GM23248 (cell line): ENCODE data around the gene RIMS3. TPM values are rescaled to one million over a fixed set of nuclear protein-coding genes. Genes with fewer than 3 reads are reported as not detected.
"Not testable (repeated sequence)": the region's sequence is repeated elsewhere in the genome, so short reads cannot be mapped to it uniquely, and the experiment has no call there.

Experiments
- DNase-seq: peaks from one replicate; pipeline ENCODE4 v3.0.0-alpha.2; 2015
- H2AFZ ChIP-seq: fragments of 200-600 bp; sonication (generic); 2 replicates; pipeline ENCODE4 v1.6.1; 2016; ENCODE audit warnings: antibody characterized with exemption
- H3F3A ChIP-seq: fragments of 200-600 bp; sonication (generic); 2 replicates; pipeline ENCODE4 v1.6.1; 2016; ENCODE audit warnings: mild to moderate bottlenecking, antibody characterized with exemption, mixed run types; ENCODE audit not compliant: insufficient read depth
- H3K27ac ChIP-seq: fragments of 200-600 bp; sonication (generic); 2 replicates; pipeline ENCODE4 v1.5.1; 2016; ENCODE audit warnings: mild to moderate bottlenecking
- H3K27me3 ChIP-seq: fragments of 200-600 bp; sonication (generic); replicated peaks from 2 replicates; pipeline ENCODE4 v1.6.1; 2016; ENCODE audit warnings: mild to moderate bottlenecking; ENCODE audit not compliant: insufficient read depth
- H3K36me3 ChIP-seq: fragments of 200-600 bp; sonication (generic); 2 replicates; pipeline ENCODE4 v1.6.1; 2016; ENCODE audit warnings: low read depth, mild to moderate bottlenecking
- H3K4me1 ChIP-seq: fragments of 200-600 bp; sonication (generic); 2 replicates; pipeline ENCODE4 v1.6.1; 2016; ENCODE audit warnings: mild to moderate bottlenecking; ENCODE audit not compliant: insufficient read depth
- H3K4me2 ChIP-seq: fragments of 200-600 bp; sonication (generic); one replicate; pipeline ENCODE4 v1.6.1; 2016; ENCODE audit warnings: mild to moderate bottlenecking; ENCODE audit not compliant: unreplicated experiment
- H3K4me3 ChIP-seq: fragments of 200-600 bp; sonication (generic); 2 replicates; pipeline ENCODE4 v1.5.1; 2016; ENCODE audit warnings: mild to moderate bottlenecking
- H3K79me2 ChIP-seq: fragments of 200-600 bp; sonication (generic); 2 replicates; pipeline ENCODE4 v1.6.1; 2016; ENCODE audit warnings: mild to moderate bottlenecking; ENCODE audit not compliant: insufficient read depth
- H3K9ac ChIP-seq: fragments of 200-600 bp; sonication (generic); 2 replicates; pipeline ENCODE4 v1.6.1; 2016; ENCODE audit warnings: mild to moderate bottlenecking
- H3K9me2 ChIP-seq: fragments of 200-600 bp; sonication (generic); 2 replicates; pipeline ENCODE4 v1.6.1; 2016; ENCODE audit warnings: mixed run types, mild to moderate bottlenecking, moderate library complexity; ENCODE audit not compliant: insufficient read depth
- H3K9me3 ChIP-seq: fragments of 200-600 bp; sonication (generic); one replicate; pipeline ENCODE4 v1.6.1; 2017; ENCODE audit warnings: low read depth
- H4K20me1 ChIP-seq: fragments of 200-600 bp; sonication (generic); 2 replicates; pipeline ENCODE4 v1.6.0; 2016; ENCODE audit not compliant: insufficient read depth
- EZH2 ChIP-seq: fragments of 200-600 bp; sonication (generic); IDR thresholded peaks from 2 replicates; pipeline ENCODE4 v1.6.1; 2018; ENCODE audit warnings: antibody characterized with exemption, mild to moderate bottlenecking; ENCODE audit not compliant: insufficient read depth, poor library complexity, severe bottlenecking
- EZH2phosphoT487 ChIP-seq: fragments of 200-600 bp; sonication (generic); IDR thresholded peaks from 2 replicates; pipeline ENCODE4 v1.6.1; 2018; ENCODE audit warnings: antibody characterized with exemption, moderate library complexity, mild to moderate bottlenecking, low read depth; ENCODE audit not compliant: insufficient read depth
- WGBS, 2 experiments: methylation state at CpG; one replicate each; pipeline ENCODE4 v1.1.6; 2015 to 2017; ENCODE audit warnings: low lambda C conversion rate in 2 of 2, low coverage in 1 of 2; ENCODE audit errors: missing lambda C conversion rate in 2 of 2; 5-methylcytosine and 5-hydroxymethylcytosine counted together
- in situ Hi-C: fragments of 300-500 bp; cut with MboI; formaldehyde crosslinking; loops from 2 replicates; pipeline ENCODE4 v1.15.0; 2020
- polyA plus RNA-seq: library from polyadenylated mRNA; unstranded; fragments of >200 nt; fragmentation: Nextera tagmentation; extraction: Ambion mirVana; gene quantifications from 2 replicates; pipeline ENCODE4 v1.2.1, GENCODE V29; 2016
- total RNA-seq: library from RNA; depleted of rRNA; stranded (reverse); fragments of >200 nt; shearing (Covaris generic); gene quantifications from 2 replicates; pipeline ENCODE4 v1.2.3, GENCODE V29; 2014

Gene RIMS3
- total and polyA plus RNA-seq, 2 experiments from 2014 or later: 0.18 TPM; not detected in 1

DNA sequence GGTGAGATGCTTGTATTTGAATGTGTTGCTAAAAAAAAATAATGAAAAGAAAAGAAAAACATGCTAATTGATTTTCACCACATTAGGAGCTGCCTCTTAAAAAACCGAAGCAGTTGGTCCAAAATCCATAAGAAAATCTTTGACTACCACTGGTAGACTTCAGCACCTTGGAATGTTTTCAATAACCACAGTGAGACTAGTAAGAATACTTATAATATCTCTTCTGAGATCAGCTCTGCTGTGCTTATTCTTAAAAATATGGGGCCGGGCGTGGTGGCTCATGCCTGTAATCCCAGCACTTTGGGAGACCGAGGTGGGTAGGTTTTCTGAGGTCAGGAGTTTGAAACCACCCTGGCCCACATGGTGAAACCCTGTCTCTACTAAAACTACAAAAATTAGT is 41.1 kb upstream of the RIMS3 start:
- peaks cover 22% of the 10 kb centered on the region for H3F3A ChIP-seq
- no peak overlapping the region for H3K9ac ChIP-seq
- no peaks in the 10 kb centered on the region for H4K20me1 ChIP-seq
- 95 to 96% methylated on average over 4 of the region's 4 CpGs for WGBS, 2 experiments
- no peaks in the 10 kb centered on the region for H3K36me3 ChIP-seq
- no peak for DNase-seq
- no peaks in the 10 kb centered on the region for H3K27me3 ChIP-seq
- H3K4me2 ChIP-seq: no peak overlapping the region
- H3K79me2 ChIP-seq: peaks cover 96% of the 10 kb centered on the region
- in situ Hi-C loops: no loop called here
- no peak overlapping the region for H3K27ac ChIP-seq
- no peaks in the 10 kb centered on the region for H3K9me3 ChIP-seq
- H2AFZ ChIP-seq: no peak overlapping the region
- H3K9me2 ChIP-seq: no peaks in the 10 kb centered on the region
- no peak for TF ChIP-seq EZH2
- no peak for TF ChIP-seq EZH2phosphoT487
- H3K4me1 ChIP-seq: peaks cover 28% of the 10 kb centered on the region
- H3K4me3 ChIP-seq: no peak overlapping the region

DNA sequence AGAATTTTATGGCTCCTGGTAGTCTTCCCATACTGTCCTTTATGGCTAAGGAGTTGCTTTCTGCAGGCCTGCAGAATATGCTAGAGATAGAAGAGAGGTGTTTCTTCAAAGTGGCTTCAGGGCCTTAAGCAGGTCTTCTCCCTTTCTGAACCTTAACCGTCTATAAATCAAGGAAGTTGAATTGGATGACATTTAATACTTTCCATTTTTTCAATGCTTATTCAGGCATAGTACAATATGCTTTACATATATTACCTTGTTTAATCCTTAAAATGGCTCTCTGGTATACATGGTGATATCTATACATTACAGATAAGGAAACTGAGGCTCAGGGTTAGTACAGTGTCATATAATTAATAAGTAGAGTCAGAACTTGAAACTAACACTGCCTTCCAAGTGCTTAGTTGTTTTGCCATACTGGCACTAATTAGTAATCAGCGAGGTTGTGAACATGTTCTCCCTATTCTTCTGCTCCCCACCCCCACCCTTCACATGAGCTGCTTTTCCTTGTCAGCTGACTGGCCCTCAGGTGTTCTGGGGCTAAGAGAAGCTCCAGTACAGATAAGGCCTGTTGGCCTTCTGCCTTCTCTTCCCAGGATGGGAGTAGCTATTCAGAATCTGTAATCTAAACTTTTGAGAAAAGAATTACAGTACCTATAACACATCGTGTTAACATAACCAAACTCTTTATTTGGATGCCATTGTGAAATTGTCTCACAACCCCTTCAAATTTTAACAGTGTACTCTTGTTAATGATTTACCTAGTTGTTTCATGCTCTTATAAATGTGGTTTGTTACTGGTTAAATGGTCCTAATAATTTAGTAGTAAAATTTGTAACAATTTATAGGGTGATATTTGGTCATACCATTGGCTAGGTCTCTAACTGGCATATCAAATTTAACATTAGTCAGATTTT is 39.6 kb upstream of the RIMS3 start:
- TF ChIP-seq EZH2: no peak
- TF ChIP-seq EZH2phosphoT487: no peak
- Histone ChIP-seq H3K9ac (no peak overlapping the region), H4K20me1 (no peaks in the 10 kb centered on the region), H3K9me3 (no peaks in the 10 kb centered on the region), H3K27me3 (no peaks in the 10 kb centered on the region), H3K27ac (no peak overlapping the region), H2AFZ (no peak overlapping the region), H3K4me3 (no peak overlapping the region), H3K9me2 (no peaks in the 10 kb centered on the region), H3K4me2 (no peak overlapping the region), H3F3A (peaks cover 6% of the 10 kb centered on the region; the same call in 1 of the 2 replicates), H3K79me2 (peaks cover 96% of the 10 kb centered on the region), H3K4me1 (peaks cover 12% of the 10 kb centered on the region), H3K36me3 (no peaks in the 10 kb centered on the region)
- WGBS, 2 experiments: 96 to 100% methylated on average over 3 of the region's 3 CpGs
- DNase-seq: no peak
- in situ Hi-C loops: no loop called here

DNA sequence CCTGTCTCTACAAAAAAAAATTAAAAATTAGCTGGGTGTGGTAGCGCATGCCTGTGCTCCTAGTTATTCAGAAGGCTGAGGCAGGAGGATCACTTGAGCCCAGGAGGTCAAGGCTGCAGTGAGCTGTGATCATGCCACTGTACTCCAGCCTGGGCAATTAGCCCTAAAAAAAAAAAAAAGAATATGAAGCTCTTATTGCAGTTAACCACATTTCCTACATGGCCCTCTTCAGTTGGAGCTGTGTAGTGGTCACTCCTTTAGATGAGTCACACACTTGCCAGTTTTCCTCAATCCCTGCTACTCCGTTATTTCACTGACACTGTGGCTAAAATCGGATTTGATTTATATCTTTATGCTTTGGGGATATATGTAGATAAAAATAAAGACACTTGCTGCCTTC is 37.8 kb upstream of the RIMS3 start:
- Histone ChIP-seq H3K27ac (no peak overlapping the region), H2AFZ (no peak overlapping the region), H3K4me2 (peak overlapping the region; percentile 11), H3K79me2 (peaks cover 100% of the 10 kb centered on the region), H3K9ac (no peak overlapping the region), H3F3A (no peaks in the 10 kb centered on the region), H3K9me2 (no peaks in the 10 kb centered on the region), H3K4me3 (no peak overlapping the region), H4K20me1 (no peaks in the 10 kb centered on the region), H3K9me3 (no peaks in the 10 kb centered on the region), H3K4me1 (peaks cover 9% of the 10 kb centered on the region; the same call in 1 of the 2 replicates), H3K36me3 (no peaks in the 10 kb centered on the region), H3K27me3 (no peaks in the 10 kb centered on the region)
- WGBS, 2 experiments: 87 to 90% methylated on average over 3 of the region's 3 CpGs
- DNase-seq: peak; percentile 63
- in situ Hi-C loops: no loop called here
- no peak for TF ChIP-seq EZH2
- no peak for TF ChIP-seq EZH2phosphoT487

DNA sequence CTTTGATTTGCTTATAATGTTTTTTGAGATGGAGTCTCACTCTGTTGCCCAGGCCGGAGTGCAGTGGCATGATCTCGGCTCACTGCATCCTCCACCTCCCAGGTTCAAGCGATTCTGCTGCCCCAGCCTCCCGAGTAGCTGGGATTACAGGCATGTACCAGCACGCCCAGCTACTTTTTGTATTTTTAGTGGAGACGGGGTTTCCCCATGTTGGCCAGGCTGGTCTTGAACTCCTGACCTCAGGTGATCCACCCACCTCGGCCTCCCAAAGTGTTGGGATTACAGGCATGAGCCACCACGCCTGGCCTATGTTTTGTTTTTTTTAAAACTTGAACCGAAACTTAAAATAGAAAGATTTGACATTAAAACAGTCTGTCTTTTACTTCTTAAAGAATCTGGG is 37.3 kb upstream of the RIMS3 start:
- H3K27ac ChIP-seq: not testable (repeated sequence)
- whole genome bisulfite sequencing, 2 experiments: 97 to 98% methylated on average over 9 of the region's 9 CpGs
- H3K79me2 ChIP-seq: peaks cover 100% of the 10 kb centered on the region

More for the DNA sequence above, 37.3 kb upstream of the RIMS3 start:
- H4K20me1 ChIP-seq, H3K9me3 ChIP-seq, H3K36me3 ChIP-seq, in situ Hi-C loops, H3K27me3 ChIP-seq, H3K4me2 ChIP-seq, H2AFZ ChIP-seq, H3K4me1 ChIP-seq, H3K4me3 ChIP-seq, H3K9me2 ChIP-seq, DNase-seq, H3K9ac ChIP-seq, H3F3A ChIP-seq: not testable (repeated sequence)
